ENCODE results near the gene TAF1C.

GRCh38 chr16:84161037-84161436 is 25.8 kb downstream of the TAF1C start:
- TF ChIP-seq EP300 (IDR thresholded peaks at IDR 0.05) = no peak
- TF ChIP-seq, protein P1, sequence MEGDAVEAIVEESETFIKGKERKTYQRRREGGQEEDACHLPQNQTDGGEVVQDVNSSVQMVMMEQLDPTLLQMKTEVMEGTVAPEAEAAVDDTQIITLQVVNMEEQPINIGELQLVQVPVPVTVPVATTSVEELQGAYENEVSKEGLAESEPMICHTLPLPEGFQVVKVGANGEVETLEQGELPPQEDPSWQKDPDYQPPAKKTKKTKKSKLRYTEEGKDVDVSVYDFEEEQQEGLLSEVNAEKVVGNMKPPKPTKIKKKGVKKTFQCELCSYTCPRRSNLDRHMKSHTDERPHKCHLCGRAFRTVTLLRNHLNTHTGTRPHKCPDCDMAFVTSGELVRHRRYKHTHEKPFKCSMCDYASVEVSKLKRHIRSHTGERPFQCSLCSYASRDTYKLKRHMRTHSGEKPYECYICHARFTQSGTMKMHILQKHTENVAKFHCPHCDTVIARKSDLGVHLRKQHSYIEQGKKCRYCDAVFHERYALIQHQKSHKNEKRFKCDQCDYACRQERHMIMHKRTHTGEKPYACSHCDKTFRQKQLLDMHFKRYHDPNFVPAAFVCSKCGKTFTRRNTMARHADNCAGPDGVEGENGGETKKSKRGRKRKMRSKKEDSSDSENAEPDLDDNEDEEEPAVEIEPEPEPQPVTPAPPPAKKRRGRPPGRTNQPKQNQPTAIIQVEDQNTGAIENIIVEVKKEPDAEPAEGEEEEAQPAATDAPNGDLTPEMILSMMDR (IDR thresholded peaks at IDR 0.05) = no peak

All from sigmoid colon (tissue), 4 donors.